HG03520 (cell line): ENCODE results near the gene LTF.
"Not testable (repeated sequence)": the region's sequence is repeated elsewhere in the genome, so short reads cannot be mapped to it uniquely, and the experiment has no call there.

ENCODE experiments used
- ATAC-seq: cut with Tn5 transposase; IDR thresholded peaks from one replicate; pipeline ENCODE4 v1.9.1; 2021; ENCODE audit warnings: mild to moderate bottlenecking, moderate library complexity; ENCODE audit not compliant: unreplicated experiment

The LTF gene

DNA sequence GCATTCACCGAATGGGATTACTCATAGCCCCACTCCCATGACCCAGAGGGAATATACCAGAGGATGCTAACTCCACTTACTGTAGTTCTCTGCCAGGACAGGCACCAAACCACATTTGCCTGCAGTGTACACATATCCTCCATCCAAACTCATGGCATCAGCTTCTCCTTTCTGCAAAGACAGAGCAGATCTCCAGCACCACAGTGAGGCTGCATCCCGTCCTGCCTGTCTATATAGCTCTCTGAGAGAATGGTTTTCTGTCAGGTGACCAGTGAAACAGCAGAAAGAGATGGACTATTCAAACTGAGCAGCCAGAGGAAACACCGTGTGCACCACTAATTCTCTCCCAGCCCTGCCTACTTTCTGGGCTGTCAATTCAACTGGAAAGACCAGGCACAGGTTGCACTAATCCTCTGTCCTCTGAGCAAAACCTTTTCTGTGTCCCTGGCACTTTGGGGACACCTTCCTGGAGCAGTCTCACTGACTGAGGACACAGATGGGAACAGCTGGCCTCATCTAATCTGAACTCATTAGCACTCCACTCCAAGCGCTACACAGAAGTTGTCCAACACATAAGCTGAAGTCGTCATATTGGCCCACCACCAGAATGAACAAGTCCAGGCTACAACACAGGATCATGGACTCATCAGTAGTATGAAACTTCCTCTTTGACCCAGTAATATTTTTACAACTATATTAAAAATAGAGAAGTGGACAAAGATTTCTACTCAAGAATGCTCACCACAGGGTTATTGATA is 17.3 kb downstream of the LTF start:
- no peak for ATAC-seq

DNA sequence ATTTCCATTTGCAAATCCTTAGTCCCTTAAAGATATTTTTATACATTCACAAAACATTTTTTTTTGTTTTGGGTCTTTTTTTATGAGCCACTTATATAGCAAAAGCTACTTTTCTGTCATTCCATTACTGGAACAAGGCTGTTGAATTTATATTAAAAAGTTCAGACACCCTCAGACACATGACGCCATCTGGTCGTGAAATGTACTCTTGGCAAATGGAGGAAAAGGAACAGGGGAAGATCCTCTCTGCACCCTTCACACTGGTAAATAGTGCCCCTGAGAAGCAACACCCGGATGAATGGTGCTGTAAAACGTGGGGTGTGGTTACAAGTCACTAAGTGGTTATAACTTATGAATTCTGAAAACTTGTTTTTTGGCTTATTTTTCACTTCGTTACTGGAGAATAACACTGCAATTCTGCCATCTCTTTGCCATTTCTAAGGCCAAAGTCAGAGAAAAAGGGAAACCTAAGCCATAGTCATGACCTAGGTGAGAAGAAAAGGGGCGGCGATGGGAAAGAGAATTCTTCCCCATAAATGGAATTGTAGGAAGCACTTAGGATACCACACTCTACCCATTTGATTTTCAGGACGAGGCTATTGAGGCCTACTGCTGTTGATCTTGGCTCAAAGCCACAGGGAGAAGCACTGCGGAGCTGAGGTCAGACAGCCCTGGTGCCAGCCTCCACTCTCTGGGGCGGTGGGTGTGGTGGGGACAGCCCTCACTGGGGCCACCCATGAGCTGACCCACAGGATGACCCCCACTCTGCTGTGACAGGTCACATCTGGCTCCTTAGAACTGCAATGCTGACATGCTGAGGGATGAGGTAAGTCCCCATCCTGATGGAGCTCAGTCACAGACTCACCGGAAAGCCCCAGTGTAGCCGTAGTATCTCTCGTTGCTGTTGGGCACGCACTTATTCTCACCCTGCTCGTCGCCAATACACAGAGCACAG is 21.9 kb downstream of the LTF start:
- no peak for ATAC-seq

DNA sequence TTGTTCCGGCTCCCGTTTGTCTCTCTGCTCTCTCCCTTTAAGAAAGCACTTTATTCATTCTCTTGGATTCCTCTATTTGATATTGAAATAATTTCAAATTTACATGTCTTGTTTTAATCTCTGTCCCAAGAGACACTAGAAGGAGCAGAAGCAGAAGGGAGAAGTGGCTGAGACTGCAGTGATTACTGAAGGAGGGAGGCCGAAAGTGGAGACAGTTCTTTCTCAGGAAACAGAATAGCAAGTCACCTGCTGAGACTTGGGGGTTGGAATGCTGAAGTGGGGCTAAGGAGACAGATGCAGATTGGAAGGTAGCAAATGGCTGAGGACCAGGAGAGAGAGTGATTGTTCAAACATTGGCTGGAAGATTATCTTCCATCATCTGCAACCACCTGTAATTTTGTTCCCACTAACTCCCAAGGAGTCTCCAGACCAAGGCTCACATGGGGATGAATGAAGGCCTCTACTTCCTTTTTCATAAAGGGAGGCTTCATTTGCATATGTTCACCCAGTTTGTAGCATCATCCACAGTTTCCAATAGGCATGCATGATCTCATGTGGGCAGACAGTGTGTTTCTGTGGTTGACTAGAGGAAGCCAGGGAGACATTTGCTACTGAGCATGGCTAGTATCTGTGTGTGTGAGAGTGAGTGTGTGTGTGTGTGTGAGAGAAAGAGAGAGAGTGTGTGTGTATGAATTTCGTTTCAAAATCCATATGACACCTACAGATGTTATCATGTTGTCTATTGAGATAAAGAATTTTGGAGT is 24.0 kb downstream of the LTF start:
- peak; percentile 68 for ATAC-seq

DNA sequence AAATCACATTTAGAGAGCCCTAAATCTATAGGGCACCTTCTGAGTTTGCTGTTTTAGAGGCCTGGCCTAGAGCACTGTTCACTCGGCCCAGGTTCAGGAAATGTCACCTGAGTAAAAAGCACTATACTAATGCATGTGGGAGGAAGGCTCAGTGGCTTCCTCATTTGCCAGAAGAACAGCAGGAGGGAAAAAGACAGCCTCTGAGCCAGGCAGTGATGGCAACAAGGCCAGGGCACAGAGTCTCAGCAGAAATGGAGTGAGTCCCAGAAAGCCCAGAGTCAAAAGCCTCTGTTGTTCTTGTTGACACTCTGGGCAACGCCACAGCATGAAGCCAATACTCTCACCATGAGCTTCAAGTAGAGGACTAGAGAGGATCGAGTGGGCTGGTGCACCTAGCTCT is 25.9 kb downstream of the LTF start:
- no peak for ATAC-seq

DNA sequence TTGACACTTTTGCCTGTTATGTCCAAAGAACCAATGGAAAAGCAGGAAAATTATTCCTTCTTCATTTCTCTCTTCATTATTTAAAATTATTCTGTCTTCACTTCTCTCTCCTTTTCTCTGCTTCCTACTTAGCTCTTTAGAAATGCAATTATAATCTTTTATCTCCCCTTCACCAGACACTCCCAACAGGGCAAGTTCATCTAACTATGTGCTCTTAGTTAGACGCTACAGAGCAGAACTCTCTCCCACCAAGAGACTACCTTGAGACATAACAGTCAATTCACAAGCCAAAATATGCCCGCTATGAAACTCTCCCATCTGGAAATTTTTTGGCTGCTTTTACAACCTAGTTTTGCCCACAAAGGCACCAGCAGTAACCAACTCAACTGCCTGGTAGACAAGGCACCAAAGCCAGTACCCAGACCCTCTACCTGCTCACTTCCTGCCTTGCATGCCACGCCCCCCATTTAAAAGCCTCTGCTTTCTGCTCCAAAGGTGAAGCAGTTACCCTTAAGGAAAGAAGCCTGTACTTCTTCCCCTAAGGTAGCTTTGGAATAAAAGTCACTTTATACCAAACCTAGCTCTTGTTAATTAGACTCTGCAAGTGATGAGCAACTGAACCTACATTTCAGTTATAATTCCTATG is 29.5 kb downstream of the LTF start:
- no peak for ATAC-seq

DNA sequence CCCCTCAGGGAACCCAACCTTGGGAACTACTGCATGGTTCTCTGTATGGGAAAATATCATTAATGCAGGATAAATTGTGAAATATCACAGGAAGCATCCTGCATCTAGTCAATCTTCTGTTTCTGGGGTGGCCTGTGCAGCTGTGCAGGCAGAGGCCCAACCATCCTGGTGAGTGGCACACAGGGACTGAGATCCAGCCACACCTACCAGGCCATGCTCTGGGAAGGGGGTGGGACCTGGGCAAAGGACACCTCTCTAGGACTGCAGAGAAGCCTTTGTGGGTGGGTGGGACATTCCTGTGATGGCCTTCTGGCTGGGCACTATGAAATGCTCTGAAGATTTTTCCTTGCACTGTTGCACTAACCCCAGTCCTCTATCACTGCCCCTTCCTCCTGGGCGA is 30.9 kb downstream of the LTF start:
- ATAC-seq, result no peak

DNA sequence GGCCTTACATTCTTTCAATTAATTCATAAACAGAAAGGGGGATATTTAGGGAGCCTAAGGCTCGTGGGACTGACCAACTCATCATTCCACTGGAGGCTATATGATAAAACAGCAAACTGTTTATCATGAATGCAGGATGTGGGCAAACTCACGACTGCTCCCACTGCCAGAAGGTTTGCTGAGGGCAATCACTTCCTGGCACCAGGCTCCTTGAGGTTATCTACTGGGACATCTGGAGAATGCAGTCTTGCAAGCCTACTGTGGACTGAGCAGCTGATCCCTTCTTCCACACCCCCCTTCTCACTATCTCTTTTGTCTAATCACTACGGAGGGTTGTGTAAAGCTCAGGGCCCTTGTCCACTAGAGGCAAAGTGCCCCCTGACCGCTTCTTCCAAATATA is 31.6 kb downstream of the LTF start:
- not testable (repeated sequence) for ATAC-seq

DNA sequence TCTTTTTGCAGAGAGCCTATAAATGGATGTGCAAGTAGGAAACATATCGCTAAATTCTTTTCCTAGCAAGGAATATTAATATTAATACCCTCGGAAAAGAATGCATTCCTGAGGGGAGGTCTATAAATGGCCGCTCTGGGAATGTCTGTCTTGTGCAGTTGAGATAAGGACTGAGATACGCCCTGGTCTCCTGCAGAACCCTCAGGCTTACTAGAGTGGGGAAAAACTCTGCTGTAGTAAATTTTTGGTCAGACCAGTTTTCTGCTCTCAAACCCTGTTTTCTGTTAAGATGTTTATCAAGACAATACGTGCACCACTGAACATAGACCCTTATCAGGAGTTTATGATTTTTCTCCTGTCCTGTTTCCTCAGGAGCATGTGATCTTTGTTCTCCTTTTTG is 32.8 kb downstream of the LTF start:
- ATAC-seq, result not testable (repeated sequence)

DNA sequence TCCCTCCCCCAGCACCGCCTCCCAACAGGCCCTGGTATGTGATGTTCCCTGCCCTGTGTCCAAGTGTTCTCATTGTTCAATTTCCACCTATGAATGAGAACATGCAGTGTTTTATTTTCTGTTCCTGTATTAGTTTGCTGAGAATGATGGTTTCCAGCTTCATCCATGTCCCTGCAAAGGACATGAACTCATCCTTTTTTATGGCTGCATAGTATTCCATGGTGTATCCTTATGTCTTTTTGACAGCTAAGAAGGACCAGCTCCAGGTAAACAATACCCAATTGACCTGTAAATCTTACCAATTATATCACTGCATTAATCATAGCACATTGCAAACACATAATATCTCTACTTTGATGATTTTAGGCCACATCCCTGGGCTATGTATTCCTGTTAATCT is 33.8 kb downstream of the LTF start:
- ATAC-seq, result not testable (repeated sequence)

DNA sequence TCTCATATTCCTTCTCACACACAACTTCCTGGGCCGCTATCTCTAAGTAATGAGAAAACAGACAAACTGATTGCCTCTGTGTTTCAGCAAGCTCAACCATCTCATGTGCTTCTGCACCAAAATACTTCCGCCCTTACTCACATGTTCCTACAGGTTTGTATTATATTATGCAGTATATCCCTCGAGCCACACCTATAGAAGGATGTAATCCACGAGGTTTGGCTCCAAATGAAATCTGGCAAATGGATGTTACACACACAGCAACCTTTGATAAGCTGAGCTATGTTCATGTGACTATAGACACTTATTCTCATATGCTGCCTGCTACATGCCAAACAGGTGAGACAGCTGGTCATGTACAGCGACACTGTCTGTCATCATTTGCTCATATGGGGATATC is 35.0 kb downstream of the LTF start:
- no peak for ATAC-seq

DNA sequence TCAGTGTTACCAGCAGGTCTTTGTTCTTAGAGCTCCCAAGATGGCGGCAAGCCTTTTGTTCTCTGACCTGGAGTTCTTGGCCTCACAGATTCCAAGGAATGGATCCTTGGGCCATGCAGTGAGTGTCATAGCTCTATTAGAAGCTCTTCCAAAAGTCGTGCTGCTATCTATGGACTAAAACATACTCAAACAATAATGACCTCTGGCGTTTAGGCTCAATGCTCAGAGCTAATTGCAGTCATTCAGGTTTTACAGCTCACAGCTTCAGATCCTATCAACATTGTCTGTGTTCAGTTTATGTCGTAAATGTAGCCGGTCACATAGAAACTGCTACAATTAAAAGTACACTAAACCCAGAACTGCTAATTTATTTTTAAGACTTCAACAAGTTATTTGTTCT is 35.5 kb downstream of the LTF start:
- no peak for ATAC-seq

DNA sequence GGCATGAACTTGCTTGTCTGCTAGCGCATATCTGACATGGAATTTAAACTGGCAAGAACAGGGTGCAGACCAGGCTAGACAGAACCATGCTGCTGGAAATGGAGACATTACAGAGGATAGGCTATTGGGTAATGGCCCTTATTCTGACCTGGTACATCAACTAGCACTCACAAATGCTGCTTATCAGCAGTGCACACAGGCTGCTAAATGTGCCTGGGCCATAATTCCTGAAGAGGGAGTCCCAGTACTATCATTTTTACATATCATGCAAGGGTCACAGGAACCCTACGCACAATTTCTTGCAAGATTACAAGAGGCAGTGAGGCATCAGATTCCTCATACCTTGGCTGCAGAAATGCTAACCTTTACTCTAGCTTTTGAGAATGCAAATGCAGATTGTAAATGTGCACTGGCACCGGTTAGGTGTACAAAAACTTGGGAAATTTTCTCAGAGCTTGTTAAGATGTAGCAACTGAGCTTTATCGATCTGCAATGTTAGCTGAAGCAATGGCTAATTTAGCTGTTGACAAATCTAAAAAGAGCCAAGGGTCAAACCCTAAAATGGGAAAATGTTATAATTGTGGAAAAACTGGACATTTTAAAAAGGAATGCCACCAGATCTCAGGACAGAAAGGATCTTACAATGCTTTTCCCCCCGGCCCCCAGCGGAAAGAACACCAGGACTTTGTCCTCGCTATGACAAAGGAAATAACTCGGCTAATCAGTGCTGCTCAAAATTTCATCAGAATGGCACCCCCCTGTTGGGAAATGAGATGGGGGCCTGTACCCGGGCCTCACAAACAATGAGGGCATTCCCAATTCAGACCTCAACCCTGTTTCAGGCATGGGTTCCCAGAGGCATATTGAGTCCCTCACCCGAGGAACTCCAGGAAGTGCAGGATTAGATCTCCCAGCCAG is 36.5 kb downstream of the LTF start:
- ATAC-seq, result no peak

DNA sequence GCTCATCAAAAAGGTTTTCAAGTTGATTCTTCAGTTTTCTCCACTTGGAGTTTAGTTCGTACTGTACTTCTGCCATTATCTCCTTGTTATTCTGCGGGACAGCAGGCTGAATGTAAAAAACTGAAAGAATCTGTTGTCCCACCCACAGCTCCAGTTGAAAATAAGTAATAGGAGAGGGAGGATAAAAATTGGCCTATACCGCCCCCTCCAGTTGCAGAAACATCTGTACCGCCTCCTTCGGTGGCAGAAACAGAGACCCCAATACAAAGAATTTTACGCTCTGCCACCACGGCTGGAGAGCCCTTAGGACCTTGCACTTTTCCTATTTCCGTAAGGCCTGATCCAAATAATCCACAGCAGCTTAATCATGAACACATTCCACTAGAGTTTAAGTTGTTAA is 37.3 kb downstream of the LTF start:
- ATAC-seq, result not testable (repeated sequence)

DNA sequence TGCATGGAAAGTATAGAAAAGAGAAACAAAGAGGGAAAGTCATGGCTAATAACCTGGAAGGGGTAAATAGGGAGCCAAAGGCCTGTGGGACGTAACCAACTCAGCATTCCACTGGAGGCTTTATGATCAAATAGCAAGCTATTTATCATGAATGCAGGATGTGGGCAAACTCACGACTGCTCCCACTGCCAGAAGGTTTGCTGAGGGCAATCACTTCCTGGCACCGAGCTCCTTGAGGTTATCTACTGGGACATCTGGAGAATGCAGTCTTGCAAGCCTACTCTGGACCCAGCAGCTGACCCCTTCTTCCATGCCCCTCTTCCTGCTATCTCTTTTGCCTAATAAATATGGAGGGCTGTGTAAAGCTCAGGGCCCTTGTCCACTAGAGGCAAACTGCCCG is 38.2 kb downstream of the LTF start:
- ATAC-seq, result not testable (repeated sequence)

DNA sequence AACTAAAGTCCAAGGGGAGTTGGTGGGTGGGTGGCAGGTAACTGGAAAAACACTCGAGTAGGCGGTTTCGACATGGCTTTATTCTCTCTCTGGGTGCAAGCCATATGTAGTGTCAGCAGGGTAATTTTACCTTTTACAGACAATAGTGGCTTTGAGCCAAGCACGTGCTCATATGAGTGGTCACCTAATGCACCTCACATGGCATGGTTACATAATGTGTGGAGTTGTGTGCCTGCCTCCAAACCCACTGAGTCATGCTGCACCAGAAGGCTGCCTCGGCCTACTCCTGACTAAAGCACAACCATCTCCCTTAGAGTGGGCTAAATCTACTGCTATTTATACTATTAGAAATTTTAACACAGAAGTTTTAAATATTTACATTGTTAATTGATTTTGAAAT is 41.1 kb downstream of the LTF start:
- ATAC-seq, result no peak

DNA sequence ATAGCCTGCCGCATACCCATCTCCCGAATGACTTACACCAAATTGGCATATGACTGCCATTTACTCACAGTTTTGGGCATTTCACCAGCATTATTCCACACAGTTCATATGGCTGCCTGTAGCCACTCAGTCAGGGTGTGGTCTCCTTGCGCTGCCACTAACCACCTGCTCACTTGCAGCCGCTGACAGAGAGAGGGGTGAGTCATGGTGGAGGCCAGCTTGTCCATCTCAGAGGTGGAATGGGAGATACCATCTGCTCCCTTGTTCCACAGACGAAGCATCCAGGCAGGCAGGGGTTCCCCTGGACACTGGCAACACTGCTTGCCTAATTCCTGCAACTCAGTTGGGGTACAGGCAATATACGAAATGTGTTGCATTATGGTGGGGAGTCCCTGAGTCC is 42.1 kb downstream of the LTF start:
- ATAC-seq, result no peak

DNA sequence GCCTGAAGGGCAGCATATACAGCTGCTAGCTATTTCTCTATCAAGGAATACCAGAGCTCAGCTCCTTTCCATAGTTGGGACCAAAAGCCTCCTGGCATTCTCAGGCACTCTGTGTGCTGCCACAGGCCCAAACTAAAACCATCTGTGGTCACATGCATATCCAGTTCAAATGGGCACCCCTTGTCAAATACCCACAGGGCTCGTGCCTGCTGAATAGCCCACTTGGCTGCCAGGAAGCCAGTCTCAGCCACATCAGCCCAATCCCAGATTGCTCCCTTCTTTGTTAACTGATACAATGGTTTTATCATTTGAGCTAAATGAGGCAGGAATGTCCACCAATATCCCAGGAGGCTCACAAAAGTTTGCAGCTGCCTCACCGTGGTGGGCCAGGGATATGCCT is 43.8 kb downstream of the LTF start:
- ATAC-seq, result no peak

DNA sequence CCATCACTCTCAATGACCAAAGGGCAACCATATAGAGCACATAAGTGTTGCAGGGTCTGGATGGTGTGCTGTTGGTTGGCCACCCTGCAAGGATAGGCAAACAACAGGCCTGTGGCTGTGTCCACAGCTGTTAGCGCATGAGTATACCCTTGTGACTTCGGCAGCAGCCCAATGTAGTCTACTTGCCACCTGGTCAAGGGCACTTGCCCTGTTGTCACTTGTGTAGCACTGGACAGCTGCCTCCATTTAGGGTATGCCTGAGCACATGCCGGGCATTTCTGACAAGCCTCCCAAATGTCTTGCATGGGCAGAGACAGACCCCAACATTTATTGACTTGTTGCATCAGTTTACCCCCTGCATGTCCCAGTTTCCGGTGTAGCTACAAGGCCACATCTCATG is 44.9 kb downstream of the LTF start:
- ATAC-seq, result no peak

DNA sequence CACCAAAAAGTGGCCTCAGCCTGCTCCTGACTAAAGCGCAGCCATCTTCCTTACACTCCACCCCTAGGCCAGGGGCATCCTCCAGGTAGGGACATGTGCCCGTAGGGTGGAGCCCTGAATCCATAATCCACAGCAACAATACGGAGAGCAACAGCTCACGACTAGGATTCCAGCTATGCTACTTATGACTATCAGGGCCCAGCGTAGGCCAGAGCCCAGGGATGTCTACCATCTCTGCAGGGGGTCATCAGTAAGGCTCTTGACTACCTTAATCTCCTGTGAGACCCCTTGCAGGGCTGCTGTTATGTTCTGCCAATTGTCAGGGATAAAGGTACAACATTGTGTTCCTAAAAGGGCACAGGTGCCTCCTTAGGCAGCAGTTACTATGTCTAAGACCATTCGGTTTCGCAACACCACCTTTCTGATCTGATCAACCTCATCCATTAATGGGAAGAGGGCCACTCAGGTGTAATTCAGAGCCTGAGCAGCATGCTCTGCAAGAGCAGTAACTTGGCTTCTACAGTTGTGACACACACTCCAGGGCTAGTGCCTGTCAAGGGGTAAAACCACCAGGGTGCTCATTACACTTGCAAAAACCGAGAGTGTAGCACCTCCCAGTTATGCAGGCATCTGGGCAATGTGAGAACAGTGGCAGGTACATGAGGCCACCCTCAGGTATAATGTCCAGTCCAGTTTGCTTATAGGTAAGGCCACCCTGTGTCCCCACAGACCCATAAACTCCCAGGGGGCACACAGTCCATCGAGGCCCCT is 46.7 kb downstream of the LTF start:
- no peak for ATAC-seq
